HG02884 (cell line): ENCODE results near the gene SPATA6.
"Not testable (repeated sequence)": the region's sequence is repeated elsewhere in the genome, so short reads cannot be mapped to it uniquely, and the experiment has no call there.

Experiments
- ATAC-seq: cut with Tn5 transposase; IDR thresholded peaks from one replicate; pipeline ENCODE4 v1.9.1; 2021; ENCODE audit warnings: mild to moderate bottlenecking, moderate library complexity; ENCODE audit not compliant: unreplicated experiment

Gene SPATA6

GRCh38 chr1:48362901-48363300 lies 109.1 kb downstream of the SPATA6 start:
- ATAC-seq: no peak

- no peak for ATAC-seq
Measured at GRCh38 chr1:48356901-48357300, 115.1 kb downstream of the SPATA6 start.

GRCh38 chr1:48344373-48344772 lies 127.6 kb downstream of the SPATA6 start:
- no peak for ATAC-seq

- ATAC-seq: no peak
Measured at GRCh38 chr1:48341221-48341620, 130.8 kb downstream of the SPATA6 start.

- ATAC-seq: no peak
Measured at GRCh38 chr1:48338257-48338656, 133.7 kb downstream of the SPATA6 start.

GRCh38 chr1:48333316-48333715 lies 138.7 kb downstream of the SPATA6 start:
- ATAC-seq: no peak

- ATAC-seq: no peak
Measured at GRCh38 chr1:48332115-48332514, 139.9 kb downstream of the SPATA6 start.

- ATAC-seq: no peak
Measured at GRCh38 chr1:48329905-48330304, 142.1 kb downstream of the SPATA6 start.

- no peak for ATAC-seq
Measured at GRCh38 chr1:48329486-48329885, 142.5 kb downstream of the SPATA6 start.

- ATAC-seq: not testable (repeated sequence)
Measured at GRCh38 chr1:48311829-48312228, 160.2 kb downstream of the SPATA6 start.

GRCh38 chr1:48309564-48310082 lies 162.4 kb downstream of the SPATA6 start:
- ATAC-seq: no peak

GRCh38 chr1:48302652-48303051 lies 169.4 kb downstream of the SPATA6 start:
- ATAC-seq: no peak

GRCh38 chr1:48294656-48295055 lies 177.3 kb downstream of the SPATA6 start:
- no peak for ATAC-seq

- ATAC-seq: not testable (repeated sequence)
Measured at GRCh38 chr1:48294094-48294493, 177.9 kb downstream of the SPATA6 start.

- ATAC-seq: no peak
Measured at GRCh38 chr1:48292706-48293105, 179.3 kb downstream of the SPATA6 start.

GRCh38 chr1:48291421-48291820 lies 180.6 kb downstream of the SPATA6 start:
- no peak for ATAC-seq

GRCh38 chr1:48285525-48285924 lies 186.5 kb downstream of the SPATA6 start:
- no peak for ATAC-seq

- ATAC-seq: not testable (repeated sequence)
Measured at GRCh38 chr1:48284696-48285420, 187.1 kb downstream of the SPATA6 start.

- ATAC-seq: not testable (repeated sequence)
Measured at GRCh38 chr1:48282329-48282728, 189.7 kb downstream of the SPATA6 start.

- not testable (repeated sequence) for ATAC-seq
Measured at GRCh38 chr1:48277437-48277836, 194.6 kb downstream of the SPATA6 start.

- no peak for ATAC-seq
Measured at GRCh38 chr1:48266576-48266975, 205.4 kb downstream of the SPATA6 start.

GRCh38 chr1:48263041-48263440 lies 209.0 kb downstream of the SPATA6 start:
- no peak for ATAC-seq
